SK-N-SH treated with all-trans-retinoic acid at 6 μM for 48 hours (cell line): ENCODE measurements around the gene LRFN2.

Source experiments
- CREB5 ChIP-seq: fragments of 250-450 bp; sonication (Bioruptor Pico); IDR thresholded peaks from 2 replicates; pipeline ENCODE4 v1.5.1; 2020; ENCODE audit warnings: low read depth, mild to moderate bottlenecking, moderate library complexity
- ESRRG ChIP-seq: fragments of 250-450 bp; sonication (Bioruptor Pico); IDR thresholded peaks from 2 replicates; pipeline ENCODE4 v1.6.1; 2021; ENCODE audit warnings: mild to moderate bottlenecking
- GLIS3 ChIP-seq: fragments of 250-450 bp; sonication (Bioruptor Pico); IDR thresholded peaks from 2 replicates; pipeline ENCODE4 v1.5.0; 2020; ENCODE audit warnings: mild to moderate bottlenecking, moderate library complexity
- ISL1 ChIP-seq: fragments of 250-450 bp; sonication (Bioruptor Pico); IDR thresholded peaks from 2 replicates; pipeline ENCODE4 v2.1.2; 2022; ENCODE audit warnings: mild to moderate bottlenecking, moderate library complexity
- PATZ1 ChIP-seq: fragments of 250-450 bp; sonication (Bioruptor Pico); IDR thresholded peaks from 2 replicates; pipeline ENCODE4 v1.8.0; 2020; ENCODE audit warnings: mild to moderate bottlenecking, moderate library complexity, borderline replicate concordance
- POU6F1 ChIP-seq: fragments of 250-450 bp; sonication (Bioruptor Pico); IDR thresholded peaks from 2 replicates; pipeline ENCODE4 v1.8.0; 2021; ENCODE audit warnings: low read depth, mild to moderate bottlenecking, moderate library complexity, borderline replicate concordance
- PPARA ChIP-seq: fragments of 250-450 bp; sonication (Bioruptor Pico); IDR thresholded peaks from 2 replicates; pipeline ENCODE4 v1.5.0; 2020; ENCODE audit warnings: mild to moderate bottlenecking, borderline replicate concordance
- RARB ChIP-seq: fragments of 250-450 bp; sonication (Bioruptor Pico); IDR thresholded peaks from 2 replicates; pipeline ENCODE4 v1.8.0; 2021; ENCODE audit warnings: mild to moderate bottlenecking, moderate library complexity
- TCF4 ChIP-seq: fragments of 250-450 bp; sonication (Bioruptor Pico); IDR thresholded peaks from 2 replicates; pipeline ENCODE4 v1.8.0; 2021; ENCODE audit warnings: mild to moderate bottlenecking, moderate library complexity, borderline replicate concordance
- TOX ChIP-seq: fragments of 250-450 bp; sonication (Bioruptor Pico); IDR thresholded peaks from 2 replicates; pipeline ENCODE4 v1.8.0; 2021; ENCODE audit warnings: mild to moderate bottlenecking, moderate library complexity, borderline replicate concordance
- ZFP3 ChIP-seq: fragments of 250-450 bp; sonication (Bioruptor Pico); IDR thresholded peaks from 2 replicates; pipeline ENCODE4 v1.5.0; 2020; ENCODE audit warnings: mild to moderate bottlenecking, moderate library complexity
- ZFP30 ChIP-seq: fragments of 450-650 bp; formaldehyde crosslinking; IDR thresholded peaks from 2 replicates; pipeline ENCODE4 v1.5.0; 2022; ENCODE audit warnings: mild to moderate bottlenecking, moderate library complexity
- ZNF565 ChIP-seq: fragments of 450-650 bp; formaldehyde crosslinking; conservative IDR thresholded peaks from 2 replicates; pipeline ENCODE4 v1.5.0; 2020; ENCODE audit warnings: low read depth, mild to moderate bottlenecking, moderate library complexity

GRCh38 chr6:40569162-40569910 lies 17.8 kb downstream of the LRFN2 start:
- TF ChIP-seq GLIS3 (no peak), ISL1 (CRISPR knock-in tag) (no peak), POU6F1 (CRISPR knock-in tag) (no peak), ZFP30 (CRISPR knock-in tag) (no peak), CREB5 (CRISPR knock-in tag) (no peak), ZFP3 (no peak), ESRRG (CRISPR knock-in tag) (no peak), TCF4 (CRISPR knock-in tag) (no peak), TOX (CRISPR knock-in tag) (no peak), PATZ1 (CRISPR knock-in tag) (no peak), ZNF565 (CRISPR knock-in tag) (no peak), PPARA (no peak), RARB (CRISPR knock-in tag) (no peak)
